NOMO-1 (cell line): ENCODE measurements around the gene SP3.

ENCODE experiments used
- DNase-seq, 2 experiments: peaks; one replicate each; lab custom pipeline; 2025; ENCODE audit not compliant: unreplicated experiment in 2 of 2; lab: John Stamatoyannopoulos, UW

The SP3 gene

DNA sequence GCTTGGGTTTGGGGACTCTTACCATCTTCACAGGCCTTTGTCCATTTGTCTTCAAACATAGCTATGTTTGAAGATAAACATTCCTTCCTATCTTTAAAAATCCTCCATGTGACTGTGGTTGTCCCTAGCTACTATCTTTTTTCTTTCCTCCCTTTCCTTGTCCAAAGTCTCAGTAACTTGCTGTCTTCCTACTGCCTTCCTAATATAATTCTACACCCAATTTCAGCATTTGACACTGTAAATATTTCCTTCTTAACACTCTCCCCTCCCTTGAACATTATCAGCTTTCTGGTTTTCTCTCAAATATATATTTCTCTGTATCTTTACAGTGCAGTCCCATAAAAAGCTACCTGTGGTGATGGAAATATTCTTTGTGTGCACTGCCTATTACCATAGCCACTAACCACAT is 5.3 kb upstream of the SP3 start:
- no peak for DNase-seq

DNA sequence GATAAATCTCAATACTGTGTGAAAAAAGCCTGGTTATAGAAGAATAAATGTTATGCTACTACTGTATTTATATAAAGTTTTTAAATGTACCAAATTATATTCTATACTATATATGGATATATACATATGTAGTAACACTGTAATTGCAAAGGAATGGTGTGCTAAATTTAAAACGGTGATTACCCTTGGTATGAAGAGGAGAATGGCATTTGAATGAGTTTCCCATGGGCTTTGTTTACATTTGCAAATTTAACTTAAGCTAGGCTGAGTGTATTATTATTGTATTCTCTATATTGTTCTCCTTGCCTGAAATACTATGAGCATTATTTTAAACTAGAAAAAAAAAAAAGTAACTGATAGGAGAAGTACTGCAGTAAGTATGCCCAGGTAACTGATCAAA is 4.7 kb upstream of the SP3 start:
- DNase-seq = no peak

DNA sequence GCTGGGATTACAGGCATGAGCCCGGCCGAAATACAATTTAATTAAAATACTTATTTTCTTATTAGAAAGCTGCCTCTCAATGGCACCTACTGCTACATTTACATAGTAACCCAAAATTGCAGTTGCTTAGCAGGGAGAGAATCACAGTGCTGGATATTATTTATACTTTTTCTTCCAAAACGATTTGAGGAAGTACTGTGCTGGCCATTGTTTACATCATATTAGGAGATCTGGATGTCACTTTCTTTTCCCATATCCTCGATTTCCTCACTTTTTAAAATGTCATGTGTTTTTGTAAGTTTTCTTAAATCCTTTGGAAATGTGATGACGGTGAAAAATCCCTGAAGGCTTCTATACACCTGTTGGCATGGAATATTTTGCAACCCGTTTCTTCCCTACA is 3.4 kb upstream of the SP3 start:
- DNase-seq = peak in 1 of 2 experiments; percentile 8

DNA sequence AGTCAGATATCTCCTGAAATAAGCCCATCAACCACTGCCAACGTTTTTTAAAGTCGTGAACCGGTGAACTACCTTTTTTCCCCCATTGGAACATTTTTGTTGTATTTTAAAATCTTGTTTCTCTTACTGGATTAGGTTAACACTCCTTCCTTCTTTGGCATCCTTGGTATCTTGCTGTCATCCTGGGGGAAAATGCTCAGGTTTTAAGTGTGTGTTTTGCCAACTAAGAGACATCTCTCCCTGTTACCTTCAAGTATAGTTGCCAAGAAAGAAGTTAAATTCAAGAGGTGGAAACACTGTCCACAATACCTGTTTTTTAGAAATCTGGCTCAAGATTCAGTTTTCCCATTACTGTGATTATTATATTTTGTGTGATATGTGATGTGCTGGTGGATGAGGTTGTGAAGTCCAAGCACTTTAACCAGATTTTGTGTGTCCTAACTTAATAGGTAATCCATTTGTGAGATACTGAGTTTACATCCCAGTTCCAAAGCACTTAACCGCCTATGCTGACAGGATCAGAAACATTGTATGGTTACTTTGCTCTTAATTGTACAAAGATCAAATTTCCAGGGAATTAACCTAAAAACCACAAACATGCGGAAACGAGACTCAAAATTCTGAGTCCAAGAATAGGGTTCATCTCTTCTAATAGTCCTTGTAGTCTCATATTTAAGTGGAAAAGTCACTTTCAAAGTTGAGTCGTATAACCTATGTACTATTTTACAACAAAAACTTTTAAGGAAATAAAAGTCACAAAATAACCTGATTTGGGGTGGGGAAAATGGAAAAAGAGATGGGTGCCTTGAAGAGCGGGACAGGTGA is 1.3 kb upstream of the SP3 start:
- no peak for DNase-seq

DNA sequence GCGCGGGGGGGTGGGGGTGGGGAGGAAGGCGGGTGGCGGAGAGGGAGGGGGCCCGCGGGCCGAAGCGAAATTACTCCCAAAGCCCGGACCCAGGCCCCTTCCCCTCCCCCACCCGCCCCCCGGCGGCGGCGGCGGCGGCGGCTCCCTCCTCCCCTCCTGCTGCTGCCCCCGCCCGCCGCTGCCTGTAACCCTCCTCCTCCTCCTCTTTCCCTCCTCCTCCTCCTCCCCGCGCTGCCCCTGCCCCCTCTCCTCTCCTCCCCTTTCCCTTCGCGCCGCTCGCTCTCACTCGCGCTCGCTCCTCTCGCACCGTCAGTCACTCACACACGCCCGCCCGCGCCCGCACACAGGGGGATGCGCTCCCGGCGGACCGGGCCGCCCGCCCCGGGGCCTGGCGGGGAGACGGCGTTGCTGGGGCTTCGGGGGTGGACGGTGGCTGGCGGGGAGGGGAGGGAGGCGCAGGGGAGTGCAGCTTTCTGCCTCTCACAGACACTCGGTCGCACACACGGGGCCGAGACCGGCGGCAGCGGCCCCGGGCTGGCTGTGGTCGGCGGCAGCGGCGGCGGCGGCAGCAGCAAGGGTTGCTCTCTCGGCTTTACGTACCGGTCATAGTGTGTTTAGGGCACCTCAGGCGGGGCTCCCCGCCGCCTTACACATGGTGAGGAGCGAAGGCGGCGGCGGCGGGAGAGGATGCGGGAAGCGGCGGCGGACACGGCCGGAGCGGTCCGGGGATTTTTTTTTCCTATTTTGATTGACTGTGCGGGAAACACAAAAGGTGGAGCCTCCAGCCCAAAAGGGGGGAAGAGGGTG is 405 bp downstream of the SP3 start:
- peak; percentile 79 to 82 for DNase-seq

DNA sequence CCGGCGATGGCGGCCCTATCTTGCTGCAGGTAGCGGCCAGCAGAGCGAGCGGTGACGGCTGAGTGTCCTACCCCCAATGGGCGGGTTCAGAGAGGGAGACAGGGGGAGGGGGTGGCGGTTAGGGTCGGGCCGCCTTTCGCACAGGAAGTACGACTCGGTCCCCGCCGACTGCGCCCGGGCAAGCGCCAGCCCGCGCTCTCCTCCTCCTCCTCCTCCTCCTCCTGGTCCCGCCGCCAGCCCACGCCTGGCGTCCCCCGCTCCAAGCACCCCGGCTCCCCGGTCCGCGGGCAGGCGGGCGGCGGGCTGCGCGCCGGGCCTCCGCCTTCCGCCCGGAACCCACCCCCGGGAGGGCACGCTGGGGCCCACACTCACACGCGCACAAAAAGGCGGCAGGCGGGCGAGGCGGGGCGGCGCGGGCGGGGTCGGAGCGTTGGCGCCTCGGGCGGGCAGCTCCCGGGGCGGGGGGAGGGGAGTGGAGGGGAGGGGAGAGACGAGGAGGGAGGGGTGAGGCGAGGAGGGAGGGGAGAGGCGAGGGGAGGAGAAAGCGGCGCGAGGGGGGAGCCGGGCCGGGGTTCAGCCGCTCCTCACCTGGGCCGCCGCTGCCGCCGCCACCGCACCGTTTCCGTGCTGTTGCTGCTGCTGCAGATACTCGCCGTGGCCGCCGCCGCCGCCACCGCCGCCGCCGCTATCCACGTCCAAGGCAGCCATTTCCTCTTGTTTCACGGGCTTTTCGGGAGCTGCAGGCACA is 1.2 kb downstream of the SP3 start:
- DNase-seq = peak; percentile 80 to 94

GRCh38 chr2:173963323-173963816 is 1.8 kb downstream of the SP3 start:
- DNase-seq = peak; percentile 64 to 78

- peak in 1 of 2 experiments; percentile 11 for DNase-seq
Observed at GRCh38 chr2:173962583-173963110, 2.5 kb downstream of the SP3 start.

DNA sequence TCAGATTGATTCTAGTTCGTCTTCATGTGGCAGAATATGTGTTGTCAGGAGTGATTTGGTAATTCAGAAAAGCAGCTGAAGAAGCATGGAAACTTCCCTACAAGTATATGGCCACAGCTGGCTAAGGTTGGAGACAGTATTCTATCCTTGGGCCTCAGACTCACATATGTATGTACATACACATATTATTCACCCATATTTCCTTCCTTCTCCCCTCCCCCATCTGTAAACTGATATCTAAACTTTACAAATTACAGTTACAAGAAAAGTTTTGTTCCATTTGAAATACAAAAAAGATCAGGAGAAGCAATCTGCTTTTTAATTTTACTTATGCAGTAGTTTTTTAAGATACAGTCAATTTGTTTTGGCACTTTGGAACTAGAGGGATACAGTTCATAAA is 3.1 kb downstream of the SP3 start:
- DNase-seq = peak; percentile 21 to 34

DNA sequence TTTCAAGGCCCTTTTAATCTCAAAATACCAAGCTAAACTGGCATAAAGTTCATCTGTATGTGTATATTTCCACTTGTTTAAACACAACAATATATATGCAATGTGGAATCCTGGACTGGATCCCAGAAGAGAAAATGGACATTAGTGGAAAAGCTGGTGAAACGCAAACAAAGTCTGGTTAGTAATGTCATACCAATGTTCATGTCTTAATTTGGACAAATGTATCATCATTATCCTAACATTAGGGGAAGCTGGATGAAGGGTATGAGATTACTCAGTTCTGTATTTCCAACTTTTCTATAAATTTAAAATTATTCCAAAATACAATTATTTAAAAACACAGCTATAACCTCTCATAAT is 3.8 kb downstream of the SP3 start:
- no peak for DNase-seq

- no peak for DNase-seq
Observed at GRCh38 chr2:173959909-173960308, 5.3 kb downstream of the SP3 start.

DNA sequence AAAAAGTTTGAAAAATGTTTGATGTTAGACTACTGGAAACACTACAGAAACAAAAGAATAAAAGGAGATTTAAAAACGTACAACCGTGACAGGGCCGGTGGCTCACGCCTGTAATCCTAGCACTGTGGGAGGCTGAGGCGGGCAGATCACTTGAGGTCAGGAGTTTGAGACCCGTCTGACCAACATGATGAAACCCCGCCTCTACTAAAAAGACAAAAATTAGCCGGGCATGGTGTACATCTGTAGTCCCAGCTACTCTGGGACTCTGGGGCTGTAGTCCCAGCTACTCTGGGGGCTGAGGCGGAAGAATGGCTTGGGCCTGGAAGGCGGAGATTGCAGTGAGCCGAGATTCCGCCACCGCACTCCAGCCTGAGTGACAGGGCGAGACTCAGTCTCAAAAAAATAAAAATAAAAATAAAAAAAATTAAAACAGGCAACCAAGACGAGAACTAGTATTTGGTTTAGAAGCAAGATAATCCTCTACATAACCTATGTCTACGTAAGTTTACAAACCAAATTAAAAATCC is 5.8 kb downstream of the SP3 start:
- no peak for DNase-seq

GRCh38 chr2:173958198-173958846 is 6.9 kb downstream of the SP3 start:
- no peak for DNase-seq

DNA sequence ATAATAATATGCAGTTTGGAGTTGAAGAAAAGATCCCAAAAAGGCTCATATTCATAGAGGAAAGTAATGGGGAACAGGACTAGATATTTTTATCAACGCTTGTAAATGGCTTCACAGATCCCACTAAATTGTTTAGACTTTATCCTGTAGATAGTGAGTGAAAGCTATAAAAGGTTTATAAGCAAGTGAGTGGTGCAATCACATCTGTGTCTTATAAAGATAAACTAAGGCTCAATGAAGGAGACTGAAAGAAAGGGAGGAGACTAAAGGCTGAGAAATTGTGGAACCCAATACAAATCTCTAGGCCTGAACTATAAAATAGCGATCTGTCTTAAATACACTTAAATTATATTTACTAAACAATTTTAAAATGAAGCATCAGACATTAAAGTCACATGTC is 7.7 kb downstream of the SP3 start:
- no peak for DNase-seq

DNA sequence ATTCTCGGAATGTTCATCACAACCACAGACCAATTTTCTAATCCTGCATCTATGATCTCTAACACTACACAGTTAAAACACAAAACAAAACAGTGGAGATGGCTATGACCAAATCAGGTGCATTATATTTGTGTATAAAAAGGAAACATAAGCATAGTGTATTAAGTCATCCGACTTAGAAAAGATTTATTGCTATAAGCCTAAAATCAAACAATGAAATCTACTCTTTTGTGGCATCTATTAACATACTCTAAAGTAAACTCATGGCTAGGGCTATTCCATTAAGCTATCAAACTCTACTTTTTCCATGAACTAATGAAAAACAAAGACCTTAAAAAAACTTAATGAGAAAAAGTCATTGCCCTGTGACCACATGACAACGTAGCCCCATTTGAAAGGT is 8.7 kb downstream of the SP3 start:
- no peak for DNase-seq

DNA sequence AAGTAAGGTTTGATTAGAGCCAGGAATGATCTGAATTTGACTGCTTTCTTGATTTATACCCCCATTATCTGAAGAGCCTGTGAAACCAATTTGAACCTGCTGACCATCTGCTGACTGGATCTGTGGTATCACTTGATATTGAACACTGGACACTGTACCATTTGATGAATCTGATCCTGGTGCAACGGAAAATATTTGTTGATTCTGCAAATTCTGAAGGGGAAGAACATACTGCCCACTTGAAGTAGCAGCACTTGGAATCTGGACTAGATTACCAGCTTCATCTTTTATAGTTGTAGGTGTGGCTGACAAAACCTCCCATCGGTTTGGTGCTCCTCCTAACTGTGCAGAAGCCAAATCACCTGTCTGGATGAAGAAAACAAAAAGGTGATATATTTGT is 9.3 kb downstream of the SP3 start:
- DNase-seq = no peak

- peak; percentile 8 to 31 for DNase-seq
Observed at GRCh38 chr2:173955004-173955403, 10.2 kb downstream of the SP3 start.

DNA sequence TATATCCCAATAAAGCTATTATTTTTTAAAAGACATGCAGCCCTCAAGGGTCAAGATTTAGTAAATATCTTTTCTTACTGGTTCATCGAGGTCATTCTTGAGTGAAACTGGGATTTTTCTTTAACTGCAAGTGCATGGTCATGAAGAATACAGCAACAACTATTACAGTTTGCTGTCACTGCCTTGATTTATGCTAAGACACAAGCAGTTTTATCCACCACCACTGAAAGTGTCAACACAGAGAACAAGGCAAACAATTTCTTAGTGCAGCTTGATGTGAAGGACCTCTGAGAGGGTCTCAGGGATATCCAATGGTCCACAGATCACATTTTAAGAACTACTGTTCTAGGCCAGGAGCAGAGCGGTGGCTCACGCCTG is 12.1 kb downstream of the SP3 start:
- no peak for DNase-seq

DNA sequence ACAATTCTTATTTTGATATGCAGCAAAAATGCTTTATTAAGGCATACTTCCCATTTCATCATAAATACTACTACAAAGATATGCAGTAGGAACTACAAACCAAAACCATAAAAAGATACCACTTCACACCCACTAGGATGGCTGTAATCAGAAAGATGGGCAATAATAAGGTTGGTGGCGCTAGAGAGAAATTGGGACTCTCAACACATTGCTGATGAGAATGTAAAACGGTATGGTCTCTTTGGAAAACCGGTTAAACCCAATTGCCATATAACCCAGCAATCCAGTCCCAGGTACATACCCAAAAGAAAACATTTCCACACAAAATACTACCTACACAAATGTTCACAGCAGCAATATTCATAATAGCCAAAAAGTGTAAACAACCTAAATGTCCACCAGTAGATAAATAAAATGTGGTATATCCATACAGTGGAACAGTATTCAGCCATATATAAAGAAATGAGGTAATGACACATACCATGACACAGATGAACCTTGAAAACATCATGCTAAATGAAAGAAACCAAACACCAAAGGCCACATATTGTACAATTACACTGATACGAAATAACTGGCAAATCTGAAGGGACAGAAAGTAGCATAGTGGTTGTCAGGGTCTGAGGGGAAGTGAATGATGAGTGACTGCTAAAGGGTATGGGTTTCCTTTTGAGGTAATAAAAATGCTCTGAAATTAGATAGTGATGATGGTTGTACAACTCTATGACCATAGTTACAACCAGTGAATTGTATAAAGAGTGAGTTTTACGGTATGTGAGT is 12.7 kb downstream of the SP3 start:
- no peak for DNase-seq

DNA sequence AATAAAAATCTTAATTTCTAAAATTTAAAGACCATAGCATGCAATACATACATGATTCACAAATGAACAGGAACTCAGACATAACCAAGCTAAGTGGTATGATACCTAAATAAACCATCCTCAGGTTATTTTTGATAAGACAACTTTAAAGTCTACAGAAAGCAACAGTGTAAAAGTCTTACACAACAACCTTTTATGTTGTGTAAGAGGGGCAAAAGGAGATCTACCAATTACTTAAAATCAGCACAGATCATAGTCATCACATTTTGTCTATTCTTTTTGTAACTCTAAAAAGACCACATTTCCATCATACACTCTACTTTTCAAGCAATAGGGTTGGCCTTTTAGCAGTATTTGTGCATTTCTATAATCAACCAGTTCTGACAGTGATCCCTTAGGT is 16.3 kb downstream of the SP3 start:
- DNase-seq = peak in 1 of 2 experiments; percentile 33
